ENCODE data around the gene ZNF827. TPM values are rescaled to one million over a fixed set of nuclear protein-coding genes. Genes with fewer than 3 reads are reported as not detected.

ZNF827 gene
- total RNA-seq, 1 experiment from 2014 or later: 29.4 TPM

- WGBS (ENCODE audit: extremely low coverage, insufficient read length, low lambda C conversion rate): no CpG with 5 or more reads among the region's 2 CpGs
- H2BK12ac ChIP-seq (ENCODE audit: insufficient read length, low read depth, low read length): no peak overlapping the region
- no peak overlapping the region for H4K8ac ChIP-seq (replicated peaks; ENCODE audit: insufficient read length, low read depth, low read length)
- H3K56ac ChIP-seq (ENCODE audit: insufficient read length, low read depth, low read length): no peak overlapping the region
- H3K4ac ChIP-seq (ENCODE audit: low read depth, low read length): no peak overlapping the region
- no peak for TF ChIP-seq CTCF (conservative IDR thresholded peaks at IDR 0.05)
- H3K36me3 Mint-ChIP-seq (ENCODE audit: insufficient read depth in 1 of 3, low read depth in 3 of 3): peaks cover 20 to 63% (median 44%) of the 10 kb centered on the region in 3 experiments; a peak in 6 of 7 replicates
- H3K27me3 Mint-ChIP-seq (ENCODE audit: low read depth): no peaks in the 10 kb centered on the region
- H3K27me3 ChIP-seq (ENCODE audit: insufficient read depth, low read length): no peaks in the 10 kb centered on the region
- no peak overlapping the region for H3K27ac ChIP-seq (ENCODE audit: insufficient read length, low read depth, low read length)
- H3K4me1 Mint-ChIP-seq: no peaks in the 10 kb centered on the region
- H2AFZ ChIP-seq (ENCODE audit: low read length): no peak overlapping the region
- no peaks in the 10 kb centered on the region for H3K23me2 ChIP-seq (ENCODE audit: insufficient read length, low read depth, low read length, poor library complexity, severe bottlenecking)
- no peak overlapping the region for H3K18ac ChIP-seq (ENCODE audit: insufficient read length, low read depth, low read length)
- no peak overlapping the region for H2BK15ac ChIP-seq (ENCODE audit: low read depth, low read length)
- H4K20me1 ChIP-seq (ENCODE audit: control insufficient read depth, insufficient read depth, insufficient read length): peaks cover 3% of the 10 kb centered on the region
- no peak overlapping the region for H3K27ac Mint-ChIP-seq
- DNase-seq: no peak
- H3K23ac ChIP-seq (ENCODE audit: insufficient read length, low read depth, low read length): no peak overlapping the region
- no peak overlapping the region for H2AK5ac ChIP-seq (ENCODE audit: insufficient read length, low read length)
- no peak overlapping the region for H3T11ph ChIP-seq (ENCODE audit: low read length)
- H2BK20ac ChIP-seq (ENCODE audit: low read depth, low read length, poor library complexity, severe bottlenecking): no peak overlapping the region
- H4K5ac ChIP-seq (ENCODE audit: insufficient read length, low read depth, low read length): no peak overlapping the region
- no peaks in the 10 kb centered on the region for H3K79me2 ChIP-seq (ENCODE audit: insufficient read depth, low read length)
- H2BK5ac ChIP-seq (ENCODE audit: insufficient read length, low read length): no peak overlapping the region
- H3K4me3 Mint-ChIP-seq: no peak overlapping the region
- no peak overlapping the region for H3K4me2 ChIP-seq (ENCODE audit: insufficient read depth, insufficient read length, low read length)
- no peak overlapping the region for H3K14ac ChIP-seq (ENCODE audit: insufficient read depth, low read length)
- H3K79me1 ChIP-seq (ENCODE audit: insufficient read depth, low read depth, low read length, poor library complexity, severe bottlenecking): no peaks in the 10 kb centered on the region
- H3K9ac ChIP-seq (ENCODE audit: extremely low read depth, insufficient read length, low read length): no peak overlapping the region
- no peaks in the 10 kb centered on the region for H3K4me1 ChIP-seq (ENCODE audit: insufficient read depth, low read length)
- H2BK120ac ChIP-seq (ENCODE audit: low read depth, low read length, poor library complexity, severe bottlenecking): no peak overlapping the region
- no peak overlapping the region for H4K91ac ChIP-seq (ENCODE audit: insufficient read length, low read depth, low read length)
- H3K9me3 Mint-ChIP-seq: no peaks in the 10 kb centered on the region
- H3K9me3 ChIP-seq (ENCODE audit: control insufficient read depth, low read depth, low read length): no peaks in the 10 kb centered on the region
Observed at GRCh38 chr4:145772347-145772746, 166.3 kb downstream of the ZNF827 start.

Data from H9 (cell line).